Erythroblast (primary cell): ENCODE measurements around the gene CRYGN.

Source experiments
- DNase-seq, 2 experiments: peaks; one replicate each; lab custom pipeline; 2025; lab: John Stamatoyannopoulos, UW
- GATA1 ChIP-seq: IDR thresholded peaks from 2 replicates; pipeline ENCODE4 v1.6.1; 2011; ENCODE audit warnings: low read depth, mild to moderate bottlenecking, control low read depth, low read length, moderate library complexity
- POLR2A ChIP-seq: IDR thresholded peaks from 2 replicates; pipeline ENCODE4 v1.6.1; 2011; ENCODE audit warnings: mild to moderate bottlenecking, low read length

Gene CRYGN

GRCh38 chr7:151437866-151438516 is 1.9 kb downstream of the CRYGN start:
- no peak for DNase-seq
- TF ChIP-seq GATA1 (no peak), POLR2A (no peak)

GRCh38 chr7:151437159-151437553 is 2.8 kb downstream of the CRYGN start:
- DNase-seq: no peak
- TF ChIP-seq POLR2A (no peak), GATA1 (no peak)

- no peak for DNase-seq
- TF ChIP-seq GATA1 (no peak), POLR2A (no peak)
These were observed 3.3 kb downstream of the CRYGN start for GRCh38 chr7:151436446-151437158.

GRCh38 chr7:151435971-151436370 is 4.0 kb downstream of the CRYGN start:
- no peak for DNase-seq
- TF ChIP-seq GATA1: no peak
- no peak for TF ChIP-seq POLR2A

GRCh38 chr7:151435103-151435916 is 4.6 kb downstream of the CRYGN start:
- TF ChIP-seq POLR2A (no peak), GATA1 (no peak)
- DNase-seq: no peak

- TF ChIP-seq POLR2A: no peak
- TF ChIP-seq GATA1: no peak
- no peak for DNase-seq
These were observed 5.4 kb downstream of the CRYGN start for GRCh38 chr7:151434549-151434948.

DNA sequence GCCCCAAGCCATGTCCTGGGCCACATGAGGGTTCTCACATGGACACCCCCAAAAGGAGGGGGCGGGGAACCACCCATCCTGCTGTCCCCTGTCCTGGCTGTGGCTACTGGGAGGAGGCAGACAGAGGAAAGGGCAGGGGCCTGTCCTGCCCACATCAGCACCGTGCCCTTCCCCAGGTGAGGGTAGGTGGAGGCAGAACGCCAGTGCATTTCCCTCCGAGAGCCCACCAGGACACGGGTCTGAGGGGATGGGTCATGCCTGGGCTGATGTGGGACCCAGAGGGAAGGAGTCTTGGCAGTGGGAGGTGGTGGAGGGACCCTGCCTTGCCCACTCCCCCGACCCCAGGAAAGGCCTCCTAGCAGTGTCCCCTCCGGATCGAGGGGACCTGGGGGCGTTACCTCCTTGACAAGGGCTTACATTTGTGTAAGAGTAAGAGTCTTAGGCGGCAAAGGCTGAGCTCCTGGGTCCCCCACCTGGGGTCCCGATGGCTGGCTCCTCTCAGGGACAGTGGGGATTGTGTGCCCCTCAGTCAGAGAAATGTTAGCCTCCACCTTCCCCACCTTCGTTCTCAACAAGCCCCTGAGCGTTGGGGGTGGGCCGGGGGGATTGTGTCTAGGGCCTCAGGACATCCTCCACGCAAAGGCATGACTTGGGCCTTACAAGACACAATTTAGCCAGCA is 6.1 kb downstream of the CRYGN start:
- TF ChIP-seq GATA1: no peak
- no peak for TF ChIP-seq POLR2A
- no peak for DNase-seq

GRCh38 chr7:151432658-151433521 is 7.1 kb downstream of the CRYGN start:
- no peak for TF ChIP-seq POLR2A
- TF ChIP-seq GATA1: no peak
- DNase-seq: no peak

DNA sequence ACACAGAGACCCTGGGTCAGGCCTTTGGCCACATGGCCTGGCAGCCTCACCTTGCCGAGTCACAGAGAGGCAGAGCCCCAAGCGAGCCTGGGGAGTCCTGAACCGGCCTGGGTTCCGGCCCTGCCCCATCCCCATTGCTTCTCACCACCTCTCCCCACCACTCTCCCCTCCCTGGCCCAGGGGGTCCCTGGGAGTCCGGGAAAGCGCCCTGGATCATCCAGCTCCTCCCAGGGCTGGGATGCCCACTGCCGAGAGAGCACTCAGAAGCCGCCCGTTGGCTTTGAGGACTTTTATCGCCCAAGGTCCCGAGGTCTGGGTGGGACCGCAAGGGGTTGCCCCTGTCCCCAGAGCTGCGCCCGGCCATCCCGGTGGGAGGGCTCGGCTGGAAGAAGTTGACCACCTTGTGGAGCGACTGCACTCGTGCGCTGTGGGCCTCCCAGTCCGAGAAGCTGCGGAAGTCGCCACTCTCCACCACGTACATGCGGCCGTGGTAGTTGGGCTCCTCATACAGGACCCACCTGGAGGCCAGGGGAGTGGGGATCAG is 8.1 kb downstream of the CRYGN start:
- DNase-seq: no peak
- no peak for TF ChIP-seq GATA1
- no peak for TF ChIP-seq POLR2A

DNA sequence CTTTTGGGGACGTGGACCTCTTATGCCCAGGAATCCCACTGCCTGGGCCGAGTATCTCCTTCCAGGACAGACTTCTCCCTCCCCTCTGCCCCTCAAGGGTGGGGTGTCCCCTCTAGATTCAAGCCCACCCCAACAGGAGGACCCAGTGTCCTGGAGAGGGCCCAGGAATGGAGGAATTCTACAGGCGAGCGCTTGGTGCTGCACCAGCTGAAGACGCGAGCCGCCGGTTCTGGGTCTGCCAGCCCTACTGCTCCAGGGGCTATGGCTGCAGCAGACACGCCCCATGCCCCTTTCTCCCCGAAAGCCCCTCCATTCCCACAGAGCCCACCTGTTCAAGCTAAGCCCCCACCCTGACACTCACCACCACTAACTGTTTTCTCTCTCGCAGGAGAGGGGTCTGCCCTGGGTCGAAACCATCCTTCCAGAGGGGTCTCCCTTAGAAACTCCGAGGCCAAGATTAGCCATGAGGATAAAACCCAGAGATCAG is 8.6 kb downstream of the CRYGN start:
- TF ChIP-seq POLR2A (no peak), GATA1 (no peak)
- DNase-seq: no peak

DNA sequence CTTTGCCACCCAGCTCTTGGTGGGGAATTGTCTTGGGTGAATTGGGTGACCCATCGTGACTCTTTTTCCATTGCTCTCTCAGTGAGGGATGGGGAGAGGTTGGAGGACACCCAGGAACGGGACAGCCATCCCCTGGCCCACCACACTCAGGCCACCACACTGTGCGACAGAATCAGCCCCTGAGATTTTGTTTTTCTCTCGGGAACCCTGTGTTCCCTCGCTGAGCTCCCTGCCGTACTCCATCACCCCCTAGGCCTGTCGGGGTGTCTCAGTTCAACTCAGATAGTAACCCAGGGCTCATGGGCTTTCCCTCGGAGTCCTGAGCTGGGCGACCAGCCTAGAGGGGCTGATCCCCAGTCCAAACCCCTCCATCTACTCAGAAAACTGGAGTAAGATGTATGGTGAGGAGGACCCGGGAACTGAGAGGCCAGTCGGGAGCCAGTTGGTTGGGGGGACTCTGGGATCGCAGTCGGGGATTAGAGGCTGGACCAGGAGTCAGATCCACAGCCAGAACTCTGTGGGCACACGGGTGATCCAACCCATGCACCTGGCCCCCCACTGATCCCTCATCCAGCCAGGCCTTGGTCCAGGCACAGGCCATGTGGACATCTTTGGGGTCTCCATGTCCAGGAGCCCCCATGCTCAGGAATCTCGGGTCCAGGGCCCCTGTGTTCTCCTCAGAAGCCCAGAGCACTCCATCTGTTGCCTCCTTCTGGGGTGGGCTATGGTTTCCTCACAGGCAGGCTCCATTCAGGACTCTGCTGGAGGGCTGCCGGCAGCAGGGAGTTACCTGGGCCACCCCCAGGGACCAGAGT is 9.3 kb downstream of the CRYGN start:
- TF ChIP-seq GATA1 (no peak), POLR2A (no peak)

DNA sequence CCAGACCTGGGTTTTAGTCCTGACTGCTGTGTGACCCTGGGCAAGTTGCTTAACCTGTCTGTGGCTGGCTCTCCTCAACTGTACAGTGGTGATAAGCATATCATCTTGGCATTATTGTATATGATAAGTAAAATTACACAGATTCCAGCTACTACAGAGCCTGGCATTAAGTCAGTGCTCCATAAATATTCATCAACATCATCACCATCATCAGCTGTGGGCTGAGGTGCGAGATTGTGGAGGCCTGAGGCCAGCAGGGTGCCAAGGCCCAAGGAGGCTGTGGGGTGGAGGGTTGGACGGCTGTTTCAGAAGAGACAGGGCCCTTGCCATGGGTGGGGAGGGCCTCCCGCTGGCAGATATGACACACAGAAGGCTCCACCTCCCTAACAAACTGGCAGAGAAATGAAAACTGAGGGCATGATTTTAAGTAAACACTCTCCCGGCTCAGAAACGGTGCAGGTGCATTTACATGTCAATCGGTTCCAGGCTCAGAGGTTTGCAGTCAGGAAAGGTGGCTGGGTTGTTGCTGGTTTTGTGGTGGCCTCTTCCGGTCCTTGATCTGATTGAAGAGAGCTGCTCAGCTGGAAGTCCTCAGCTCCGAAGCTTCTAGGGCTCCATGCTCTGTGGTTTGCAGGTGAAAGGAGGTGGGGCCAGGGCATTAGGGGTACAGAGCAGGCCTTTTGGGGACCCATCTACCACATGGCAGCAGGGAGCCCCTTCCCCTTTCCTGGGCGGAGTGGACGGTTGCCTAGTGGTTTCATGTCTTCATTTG is 10.2 kb downstream of the CRYGN start:
- no peak for DNase-seq
- no peak for TF ChIP-seq POLR2A
- TF ChIP-seq GATA1: no peak

More for the DNA sequence above, 9.3 kb downstream of the CRYGN start:
- DNase-seq: no peak
